AG08395 (cell line): ENCODE results near the gene RNASEH2A.
"Not testable (repeated sequence)": the region's sequence is repeated elsewhere in the genome, so short reads cannot be mapped to it uniquely, and the experiment has no call there.

Experiments used
- DNase-seq: peaks from one replicate; pipeline ENCODE4 v3.0.0; 2012; ENCODE audit warnings: mixed read lengths, low spot score

RNASEH2A gene

DNA sequence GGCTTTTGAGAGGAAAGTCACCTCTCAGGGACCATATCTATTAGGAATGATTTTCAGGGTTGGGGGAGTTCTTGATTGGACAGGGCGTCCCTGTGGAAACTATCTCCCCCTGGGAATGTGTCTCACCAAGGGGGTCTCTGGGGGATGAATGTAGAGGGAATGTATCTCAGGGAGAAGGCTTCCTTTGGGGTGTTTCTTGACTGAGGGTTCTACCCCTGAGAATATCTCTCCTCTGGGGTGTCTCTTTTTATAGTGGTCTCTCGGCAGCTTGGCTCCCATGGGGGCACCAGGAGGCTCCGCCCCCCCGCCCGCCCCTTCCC, 27.0 kb downstream of the RNASEH2A start:
- no peak for DNase-seq

DNA sequence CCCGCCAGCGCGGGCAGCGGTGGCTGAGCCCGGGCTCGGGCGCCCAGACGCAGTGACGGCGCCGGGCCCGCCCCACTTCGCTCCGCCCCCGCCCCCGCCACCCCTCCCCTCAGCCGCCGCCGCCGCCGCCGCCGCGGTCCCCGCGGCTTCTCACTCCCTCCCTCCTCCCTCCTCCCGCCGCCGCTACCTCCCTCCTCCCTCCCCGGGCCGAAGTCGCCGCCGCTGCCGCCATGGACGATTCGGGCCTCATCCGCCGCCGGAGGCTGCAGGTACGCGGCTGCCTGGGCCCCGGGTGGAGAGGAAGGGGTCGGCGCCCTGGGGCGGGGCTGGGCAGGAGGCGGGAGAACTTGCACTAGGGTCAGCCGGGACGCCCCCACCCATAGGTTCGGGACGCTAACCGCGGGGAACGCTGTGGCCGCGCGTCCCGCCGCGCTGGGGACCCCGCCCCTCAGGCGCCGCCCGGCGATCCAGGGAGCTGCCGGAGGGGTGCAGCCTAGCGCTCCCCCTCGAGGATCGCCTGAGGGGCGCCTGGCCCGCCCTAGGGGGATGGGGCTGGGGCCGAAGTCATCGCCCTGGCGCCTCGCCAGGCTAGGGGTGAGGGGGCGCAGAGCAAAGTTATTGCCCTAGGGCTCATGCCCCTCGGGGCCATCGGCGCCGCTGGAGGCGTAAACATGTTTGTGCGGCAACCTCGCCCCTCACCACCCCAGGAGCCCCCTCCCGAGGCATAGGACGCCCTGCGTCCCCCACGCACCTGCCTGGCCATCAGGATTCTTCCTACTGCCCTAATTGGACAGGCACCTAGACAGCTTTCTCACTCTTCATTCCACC, 27.6 kb downstream of the RNASEH2A start:
- DNase-seq = peak; percentile 40

GRCh38 chr19:12834566-12834943, 28.2 kb downstream of the RNASEH2A start, which contains the start of gene RTBDN:
Gene RTBDN, minus strand, starts transcription at chr19:12834579. Its CDS starts 4,600 bp downstream, at chr19:12829979.
- DNase-seq = no peak

DNA sequence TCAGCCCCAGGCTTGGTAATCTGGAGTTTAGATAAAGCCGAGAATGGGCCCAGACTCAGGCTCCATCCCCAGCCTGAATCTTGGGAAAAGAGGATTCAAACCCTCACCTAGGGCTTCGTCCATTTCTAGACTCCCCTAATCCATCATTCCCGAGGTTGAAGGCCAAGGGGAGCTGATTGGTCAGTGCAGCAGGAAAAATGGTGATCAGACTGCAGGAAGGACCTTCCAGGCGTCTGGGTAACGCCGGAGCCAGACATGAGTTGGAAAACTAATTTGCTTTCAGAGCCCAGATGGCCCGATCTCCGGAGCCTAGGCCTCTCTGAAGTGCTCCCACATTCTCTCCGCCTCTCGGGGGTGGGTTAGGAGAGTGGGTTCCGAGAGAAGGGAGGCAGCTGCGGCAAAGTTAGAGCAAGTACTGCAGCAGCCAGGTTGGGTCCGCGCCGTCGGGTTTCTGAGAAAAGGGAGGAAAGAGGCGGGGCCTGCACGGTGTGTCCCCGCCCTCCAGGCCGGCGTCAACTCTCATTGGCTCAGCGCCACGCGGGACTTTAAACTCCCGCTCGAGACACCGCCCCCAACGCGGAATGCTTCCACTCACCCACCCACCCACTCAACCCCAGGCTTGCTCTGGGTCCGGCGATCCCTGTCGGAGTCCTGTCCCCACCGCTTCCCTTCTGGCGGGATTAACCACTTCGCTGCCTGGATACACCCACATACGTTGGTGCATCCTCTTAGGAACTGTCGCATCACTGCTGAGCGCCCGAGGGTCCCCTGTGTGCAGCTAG, 28.8 kb downstream of the RNASEH2A start:
- DNase-seq = peak; percentile 49

DNA sequence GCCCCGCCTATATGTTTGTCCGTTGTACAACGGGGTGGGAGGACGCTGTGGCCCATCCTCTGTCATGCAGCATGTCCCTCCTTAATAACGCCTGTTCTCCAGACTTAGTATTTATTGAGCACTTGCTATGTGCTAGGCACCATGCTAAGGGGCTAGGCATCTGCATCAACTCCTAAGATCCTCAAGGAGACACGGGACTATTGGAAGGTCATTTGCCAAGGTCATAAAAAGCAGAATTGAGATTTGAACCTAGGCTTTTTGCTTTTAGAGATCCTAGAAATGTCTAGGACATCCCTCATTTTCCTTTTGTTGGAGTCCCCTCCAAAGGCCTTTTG, 30.1 kb downstream of the RNASEH2A start:
- no peak for DNase-seq

DNA sequence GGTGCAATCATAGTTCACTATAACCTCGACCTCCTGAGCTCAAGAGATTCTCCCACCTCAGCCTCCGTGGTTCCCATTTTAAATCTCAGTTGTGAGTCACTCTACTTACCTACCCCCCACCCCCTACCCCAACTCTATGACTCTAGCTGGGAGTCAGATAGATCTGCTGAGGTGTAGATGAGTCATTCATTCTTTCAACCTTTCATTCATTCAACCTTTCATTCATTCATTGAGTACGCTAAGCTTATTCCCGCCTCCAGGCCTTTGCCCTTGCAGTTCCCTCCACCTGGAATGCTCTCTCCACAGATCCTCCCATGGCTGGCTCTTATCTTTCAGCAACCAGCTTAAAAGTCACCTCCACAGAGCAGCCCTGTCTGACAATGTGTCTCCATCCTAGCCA, 30.8 kb downstream of the RNASEH2A start:
- DNase-seq = no peak

GRCh38 chr19:12838182-12838885, 31.9 kb downstream of the RNASEH2A start, which contains the start of gene MAST1:
Gene MAST1, plus strand, starts transcription at chr19:12838515. Its CDS starts 58 bp downstream, at chr19:12838573.
- peak; percentile 57 for DNase-seq

DNA sequence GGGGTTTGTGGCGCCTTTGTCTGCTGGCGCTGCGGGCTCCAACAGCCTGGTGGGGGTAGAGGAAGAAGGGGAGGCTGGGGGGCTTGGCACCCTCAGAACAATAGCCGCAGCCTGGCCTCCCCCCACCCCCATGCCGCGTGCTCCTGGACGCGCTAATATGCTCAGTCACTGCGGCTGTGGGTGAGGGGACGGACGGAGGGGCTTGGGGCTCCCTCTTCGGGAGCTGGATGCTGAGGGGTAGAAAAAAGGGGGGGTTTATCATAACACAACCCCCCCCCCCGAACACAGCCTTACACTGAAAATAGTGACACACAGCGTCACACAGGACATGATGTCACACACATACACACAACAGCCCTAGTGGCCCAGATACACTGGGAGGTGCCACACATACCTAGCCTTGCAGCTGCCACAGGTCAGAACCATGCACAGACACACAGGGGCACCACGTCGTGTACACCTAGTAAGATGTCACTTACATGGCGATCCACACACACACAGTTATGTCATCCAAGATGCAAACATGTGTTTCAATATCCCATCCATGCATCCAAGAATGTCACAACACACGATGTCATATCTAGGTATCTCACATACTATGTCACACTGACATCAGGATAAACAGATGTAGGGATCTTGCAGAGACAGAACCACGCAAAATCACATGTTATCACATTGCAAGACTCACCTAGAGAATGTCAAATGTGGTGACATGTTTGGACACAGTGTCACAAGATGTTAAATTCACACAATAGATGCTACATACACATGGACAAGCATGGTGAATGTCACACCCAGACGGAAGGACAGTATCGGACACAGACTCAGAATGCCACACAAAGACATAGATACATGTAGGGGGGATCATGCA, 32.7 kb downstream of the RNASEH2A start:
- DNase-seq = no peak

DNA sequence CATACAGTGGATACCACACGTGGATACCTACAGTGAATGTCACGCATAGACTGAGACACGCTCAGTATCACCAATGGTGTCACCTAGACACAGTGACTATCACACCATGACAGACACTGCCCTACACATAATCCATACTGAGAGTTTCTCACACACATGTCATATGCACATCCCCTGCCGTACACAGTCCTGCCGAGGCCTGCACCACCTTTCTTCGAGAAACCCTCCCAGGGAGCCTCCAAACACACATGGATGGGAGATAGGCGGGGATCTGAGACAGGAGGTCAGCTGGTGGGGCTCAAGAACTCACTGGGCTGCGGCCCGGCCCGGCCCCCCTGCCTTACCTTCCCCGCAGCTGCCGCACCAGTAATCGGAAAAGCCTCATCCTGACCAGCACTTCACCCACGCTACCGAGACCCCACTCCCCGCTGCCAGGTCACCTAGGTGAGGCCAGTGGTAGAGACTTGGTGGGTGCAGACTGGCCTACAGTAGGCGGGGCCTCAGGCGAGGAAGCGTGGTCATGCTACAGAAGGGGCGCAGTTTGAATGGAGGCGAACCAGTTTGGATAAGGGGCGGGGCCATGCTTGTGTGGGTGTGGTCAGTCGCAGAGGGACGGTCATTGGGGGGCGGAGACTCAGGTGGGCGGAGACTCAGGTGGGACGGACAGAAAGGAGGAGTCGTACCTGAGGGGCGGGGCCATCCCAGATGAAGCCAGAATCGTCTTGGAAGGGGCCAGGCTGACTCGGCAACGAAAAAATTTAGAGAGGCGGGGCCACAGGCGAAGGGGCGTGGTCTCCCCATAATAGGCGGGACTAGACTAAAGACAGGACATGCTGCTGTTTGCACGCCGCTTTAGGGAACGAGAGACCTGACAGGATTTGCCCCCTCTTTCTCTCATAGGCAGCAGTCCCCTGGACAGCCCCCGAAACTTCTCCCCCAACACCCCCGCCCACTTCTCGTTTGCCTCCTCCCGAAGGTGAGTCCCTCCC, 34.0 kb downstream of the RNASEH2A start:
- DNase-seq = peak; percentile 65

DNA sequence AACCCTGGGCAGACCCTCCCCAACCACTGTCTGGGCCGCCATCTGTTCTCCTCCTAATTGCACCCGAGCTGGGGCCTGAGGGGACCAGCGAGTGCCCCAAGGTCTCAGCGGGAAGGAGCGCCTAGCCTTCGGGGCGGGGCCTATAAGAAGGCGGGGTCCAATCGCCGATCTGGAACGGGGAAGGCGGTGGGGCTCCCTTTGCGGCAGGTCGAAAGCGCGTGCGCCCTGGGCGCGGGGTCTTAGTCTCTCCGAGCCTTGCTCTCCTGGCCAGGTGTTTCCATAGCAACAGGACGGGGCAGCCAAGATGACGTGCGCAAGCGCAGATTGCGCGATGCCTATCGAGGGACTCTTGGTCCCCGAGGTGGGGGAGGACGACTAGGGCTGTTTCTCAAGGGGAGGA, 34.7 kb downstream of the RNASEH2A start:
- no peak for DNase-seq

DNA sequence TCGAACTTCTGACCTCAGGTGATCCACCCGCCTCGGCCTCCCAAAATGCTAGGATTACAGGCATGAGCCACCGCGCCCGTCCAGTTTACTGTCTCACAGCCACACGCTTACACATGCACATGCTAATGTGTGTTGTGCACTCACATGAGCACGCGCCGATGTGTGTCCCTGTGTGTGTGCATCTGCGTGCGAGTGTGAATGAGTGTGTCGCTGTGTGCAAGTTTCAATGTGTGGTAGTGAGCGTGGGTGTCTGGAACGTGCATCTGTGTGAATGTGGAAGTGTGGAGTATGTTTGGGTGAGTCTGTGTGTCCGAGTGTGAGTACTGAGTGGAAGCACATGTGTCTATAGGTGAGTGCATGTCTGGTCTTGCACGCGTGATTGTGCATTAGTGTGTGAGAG, 36.1 kb downstream of the RNASEH2A start:
- no peak for DNase-seq

GRCh38 chr19:12843328-12843727, 36.9 kb downstream of the RNASEH2A start:
- no peak for DNase-seq

GRCh38 chr19:12843999-12844732, 37.8 kb downstream of the RNASEH2A start:
- DNase-seq = no peak

DNA sequence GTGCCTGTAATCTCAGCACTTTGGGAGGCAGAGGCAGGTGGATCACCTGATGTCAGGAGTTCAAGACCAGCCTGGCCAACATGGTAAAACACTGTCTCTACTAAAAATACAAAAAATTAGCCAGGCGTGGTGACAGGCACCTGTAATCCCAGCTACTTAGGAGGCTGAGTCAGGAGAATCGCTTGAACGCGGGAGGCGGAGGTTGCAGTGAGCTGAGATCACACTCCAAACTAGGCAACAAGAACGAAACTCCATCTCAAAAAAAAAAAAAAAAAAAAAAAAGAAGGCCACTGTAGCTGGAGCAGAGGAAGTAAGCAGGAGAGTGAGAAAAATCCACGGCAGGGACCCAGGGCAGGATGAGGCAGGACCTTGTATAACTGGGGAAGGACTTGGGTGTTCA, 40.2 kb downstream of the RNASEH2A start:
- not testable (repeated sequence) for DNase-seq

DNA sequence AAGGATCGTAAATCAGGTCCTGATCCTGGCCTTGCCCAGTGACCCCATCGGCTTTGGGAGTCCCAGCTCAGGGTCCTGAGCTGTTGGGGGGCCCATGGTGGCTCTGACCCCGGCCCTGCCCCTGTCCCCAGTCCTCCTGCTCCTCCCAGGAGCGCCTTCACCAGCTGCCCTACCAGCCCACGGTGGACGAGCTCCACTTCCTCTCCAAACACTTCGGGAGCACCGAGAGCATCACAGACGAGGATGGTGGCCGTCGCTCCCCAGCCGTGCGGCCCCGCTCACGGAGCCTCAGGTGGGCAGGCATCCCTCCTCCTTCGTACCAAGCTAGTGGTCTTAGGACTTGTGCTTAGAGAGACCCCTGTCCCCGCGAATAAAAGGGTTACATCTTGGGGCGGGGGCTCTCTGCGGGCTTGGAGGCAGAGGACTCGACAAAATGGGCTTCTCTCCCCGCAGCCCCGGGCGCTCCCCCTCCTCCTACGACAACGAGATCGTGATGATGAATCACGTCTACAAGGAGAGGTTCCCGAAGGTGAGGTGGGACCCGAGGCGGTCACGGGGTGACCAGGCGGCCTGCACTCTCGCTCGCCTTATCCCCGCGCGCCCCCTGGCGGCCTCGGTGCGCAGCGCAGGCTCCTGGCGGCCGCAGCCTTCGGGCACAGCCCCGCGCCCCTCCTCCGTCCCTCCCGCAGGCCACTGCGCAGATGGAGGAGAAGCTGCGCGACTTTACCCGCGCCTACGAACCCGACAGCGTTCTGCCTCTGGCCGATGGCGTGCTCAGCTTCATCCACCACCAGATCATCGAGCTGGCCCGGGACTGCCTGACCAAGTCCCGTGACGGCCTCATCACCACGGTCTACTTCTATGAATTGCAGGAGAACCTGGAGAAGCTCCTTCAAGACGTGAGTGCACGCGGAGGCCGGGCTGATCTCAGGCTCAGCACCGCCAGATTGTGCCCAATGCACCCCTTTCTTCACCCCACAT, 41.1 kb downstream of the RNASEH2A start:
- peak; percentile 92 for DNase-seq

GRCh38 chr19:12856653-12857052, 50.3 kb downstream of the RNASEH2A start:
- no peak for DNase-seq

- DNase-seq = no peak
Measured at GRCh38 chr19:12858041-12858928, 51.9 kb downstream of the RNASEH2A start.

GRCh38 chr19:12859546-12859945, 53.2 kb downstream of the RNASEH2A start:
- no peak for DNase-seq
